NCI-H128 (cell line): Measurements from ENCODE around the gene SLC38A2.

Experiments
- DNase-seq: peaks from one replicate; lab custom pipeline; 2025; ENCODE audit not compliant: unreplicated experiment; lab: John Stamatoyannopoulos, UW

SLC38A2 gene

DNA sequence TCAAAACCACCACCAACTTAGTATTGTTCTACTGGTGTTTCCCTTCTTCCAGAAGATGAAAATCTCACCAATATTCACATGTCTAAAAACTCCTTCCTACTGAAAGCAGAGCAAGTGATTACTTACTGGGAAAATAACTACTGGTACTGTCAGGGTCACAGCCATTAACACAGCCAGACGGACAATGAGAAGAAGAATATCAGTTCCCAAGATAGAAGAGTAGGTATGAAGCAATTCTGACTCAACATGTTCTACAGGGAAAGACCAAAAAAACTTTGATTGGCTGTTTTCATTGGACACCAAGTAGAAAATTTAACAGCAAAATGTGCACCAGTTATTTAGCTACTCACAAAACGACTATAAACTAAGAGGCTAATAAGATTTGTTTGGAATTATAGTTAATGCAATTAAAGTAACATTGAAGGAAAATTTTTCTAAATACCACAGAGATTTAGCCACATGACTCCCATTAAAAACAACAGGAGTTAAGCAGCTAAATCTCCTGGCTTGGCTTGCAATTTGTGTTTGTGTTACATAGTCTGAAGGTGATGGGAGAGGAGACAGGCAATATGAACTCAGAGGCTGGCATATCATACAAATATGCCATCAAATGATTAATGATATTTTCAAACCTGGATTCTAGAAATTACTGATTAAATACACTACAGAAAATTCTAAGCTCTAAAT lies 9.5 kb downstream of the SLC38A2 start:
- DNase-seq: no peak

DNA sequence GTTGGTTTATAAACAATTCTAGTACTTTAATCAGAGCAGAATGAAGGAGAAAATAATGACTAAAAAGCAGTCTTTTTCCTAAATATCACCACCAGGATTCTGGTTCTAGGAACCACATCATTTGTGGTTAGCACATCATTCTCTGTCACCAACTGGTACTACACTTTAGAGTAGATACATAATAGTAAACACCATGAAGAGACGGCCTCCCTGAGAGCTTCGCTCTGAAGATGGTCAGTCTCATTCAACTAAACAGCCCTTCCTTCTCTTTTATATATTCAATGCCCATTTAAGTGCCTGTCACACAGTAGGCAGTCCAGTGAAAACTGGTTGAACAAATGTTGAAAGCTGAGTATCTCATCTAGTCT lies 10.9 kb downstream of the SLC38A2 start:
- DNase-seq: no peak

DNA sequence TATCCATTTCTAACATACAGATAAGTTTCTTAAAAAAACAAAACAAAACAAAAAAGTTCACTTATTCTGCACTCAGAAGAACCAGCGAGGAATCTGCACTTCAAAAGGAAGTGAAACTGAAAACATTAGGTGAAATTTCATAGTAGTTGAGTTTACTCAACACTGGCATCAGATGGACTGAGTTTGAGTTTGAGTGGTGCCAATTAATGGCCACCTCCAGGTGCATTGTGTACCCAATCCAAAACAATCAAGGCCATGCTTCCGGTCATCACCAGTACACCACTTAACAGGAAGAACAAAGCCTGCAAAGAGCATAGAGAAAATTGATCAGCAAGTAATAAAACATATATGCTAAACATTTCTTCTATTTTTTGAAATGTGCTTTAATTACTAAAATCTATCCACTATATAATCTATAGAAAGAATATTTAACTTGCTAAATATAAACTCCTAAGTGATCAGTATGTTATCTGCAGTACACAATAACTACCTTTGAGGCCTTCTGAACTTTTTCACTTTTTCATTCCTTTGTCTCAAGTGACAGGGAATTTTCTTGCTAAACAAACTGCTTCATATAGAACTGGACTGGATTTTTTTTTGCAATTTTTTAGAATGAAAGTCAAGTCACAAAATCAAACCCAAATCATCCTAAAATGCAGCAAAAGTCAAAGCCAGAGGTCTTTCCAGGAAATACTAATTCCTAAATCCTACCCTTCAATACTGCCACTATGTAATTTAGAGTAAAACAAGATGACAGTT lies 11.5 kb downstream of the SLC38A2 start:
- DNase-seq: no peak

DNA sequence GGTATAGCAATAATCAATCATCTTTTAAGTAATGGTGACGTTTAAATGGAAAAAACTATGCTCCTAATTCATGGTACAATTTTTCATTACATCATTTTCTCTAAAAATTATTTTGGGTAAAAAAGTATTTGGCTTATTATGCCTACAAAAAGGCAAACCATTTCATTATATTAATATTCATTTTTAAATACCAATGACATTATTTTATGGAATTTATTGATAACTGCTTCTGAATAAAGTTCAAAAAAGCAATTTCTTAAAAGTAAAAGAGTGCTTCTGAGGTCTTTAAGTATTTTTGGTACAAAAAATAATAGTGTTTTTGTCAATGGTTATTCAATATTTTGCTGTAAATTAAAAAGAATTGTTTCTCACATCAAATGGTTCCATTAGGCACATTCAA lies 12.2 kb downstream of the SLC38A2 start:
- no peak for DNase-seq

DNA sequence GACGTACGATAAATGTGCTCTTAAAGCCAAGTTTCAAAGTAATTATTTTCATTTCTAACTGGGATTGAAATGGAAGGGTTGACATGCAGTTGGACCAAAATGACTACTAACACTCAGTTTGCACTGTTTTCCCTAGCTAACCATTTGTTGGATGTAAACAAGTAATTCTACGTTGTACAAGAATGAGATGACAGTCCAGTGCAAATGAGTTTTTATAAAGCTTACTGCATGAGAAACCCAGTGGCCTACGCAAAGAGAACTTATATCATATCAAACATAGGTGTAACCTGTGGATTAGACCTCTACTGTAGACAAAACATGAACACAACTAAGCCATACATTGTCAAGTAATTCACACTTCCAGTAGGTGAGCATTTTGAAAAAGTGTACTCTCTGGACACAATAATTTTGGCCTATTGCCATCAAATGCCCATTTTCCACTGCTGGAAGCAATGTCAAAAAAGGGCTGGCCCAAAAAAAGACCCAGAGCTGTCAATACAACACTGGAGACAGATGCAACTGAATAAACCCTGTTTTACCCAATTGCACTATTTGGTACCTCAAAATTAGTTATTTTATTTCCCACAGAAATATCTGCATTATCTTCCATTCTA lies 12.8 kb downstream of the SLC38A2 start:
- no peak for DNase-seq

DNA sequence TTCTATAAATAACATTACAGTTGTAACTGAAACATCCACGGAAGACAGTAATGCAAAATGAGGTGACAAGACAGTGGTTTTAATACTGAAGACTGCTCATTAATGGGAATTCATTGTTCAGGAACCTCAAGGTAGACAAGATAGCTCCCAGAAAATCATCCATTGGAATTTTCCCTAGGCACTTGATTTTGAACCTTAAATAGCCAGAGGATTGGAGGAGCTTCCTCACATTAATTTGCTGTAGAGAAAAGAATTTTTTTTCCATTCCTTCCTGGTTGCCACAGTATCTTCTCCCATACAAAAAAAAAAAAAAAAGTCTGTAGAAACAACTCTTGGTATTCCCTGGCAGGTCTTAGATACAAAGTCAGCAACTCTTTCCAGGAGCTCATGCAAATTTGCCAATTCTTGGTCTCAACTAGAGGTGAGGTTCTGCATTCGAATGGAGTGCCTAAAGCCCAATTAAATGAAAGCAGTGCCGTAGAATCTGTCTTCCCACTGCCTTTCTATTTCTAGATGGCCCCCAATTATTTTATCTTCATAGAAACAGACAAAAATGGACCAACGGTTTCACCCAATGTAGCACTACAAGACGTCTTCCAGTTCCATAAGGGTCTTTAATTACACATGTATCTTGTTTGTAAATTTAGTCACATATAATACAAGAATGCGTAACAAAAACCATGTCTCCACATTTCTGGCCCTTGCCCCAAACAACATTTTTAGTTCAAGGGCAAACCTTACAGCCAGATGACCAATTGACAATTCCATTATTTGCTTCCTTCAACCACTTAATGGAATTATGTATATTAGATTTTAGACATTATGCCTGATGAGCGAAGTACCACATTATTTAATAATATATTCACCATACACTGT lies 13.5 kb downstream of the SLC38A2 start:
- DNase-seq: no peak

DNA sequence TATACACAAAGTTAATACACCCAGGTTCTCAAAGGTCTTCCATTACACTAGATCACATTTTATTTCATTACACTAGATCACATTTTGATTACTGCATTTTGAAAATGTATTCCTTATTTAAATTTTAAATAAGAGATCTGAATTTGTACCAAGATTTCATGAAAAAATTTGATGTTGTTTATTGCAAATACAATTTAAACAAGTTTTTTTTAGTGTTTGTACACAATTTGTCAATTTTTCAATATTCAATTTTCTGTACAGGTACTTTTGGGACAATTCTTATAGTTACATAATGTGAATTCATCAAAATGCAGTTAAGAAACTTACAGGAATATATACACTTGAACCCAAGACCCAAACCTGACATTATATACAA lies 14.3 kb downstream of the SLC38A2 start:
- no peak for DNase-seq

DNA sequence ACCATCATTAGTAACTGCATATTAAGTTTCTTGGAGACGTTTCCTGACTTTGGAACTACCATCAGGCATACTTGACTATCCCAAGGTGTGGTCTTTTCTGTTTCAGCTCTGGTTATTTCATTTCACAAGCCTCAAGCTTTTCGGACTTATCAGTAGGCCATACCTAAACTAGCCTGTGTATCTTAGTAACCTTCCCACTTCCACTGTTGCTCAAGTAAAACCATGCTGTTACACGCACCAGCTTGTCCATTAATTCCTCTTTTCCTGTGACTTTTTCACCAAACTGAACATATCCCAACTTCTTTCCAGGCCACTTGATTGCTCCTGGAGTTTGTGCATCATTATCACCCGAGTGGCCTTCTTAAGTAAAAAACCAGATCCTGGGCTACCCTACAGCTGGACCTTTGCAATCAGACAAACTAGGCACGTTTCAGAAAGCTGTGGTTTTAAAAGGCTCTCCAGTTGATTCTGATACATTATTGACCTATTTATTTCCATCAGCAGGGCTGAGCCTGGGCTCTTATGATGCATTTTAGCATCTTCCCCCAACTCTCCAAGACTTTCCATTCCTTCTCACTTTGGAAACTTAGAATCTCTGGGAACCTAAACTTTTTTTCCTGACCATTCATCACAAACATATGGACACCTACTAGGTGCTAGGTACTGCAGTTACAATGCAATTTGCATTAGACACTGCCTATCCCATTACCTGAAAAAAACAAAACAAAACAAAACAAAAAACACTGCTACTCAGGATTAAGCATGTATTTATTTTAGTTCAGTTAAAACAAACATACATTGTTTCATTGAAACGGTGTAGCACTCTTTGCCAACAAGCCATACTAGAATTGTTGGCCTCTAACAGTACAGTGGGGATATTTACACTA lies 14.9 kb downstream of the SLC38A2 start:
- no peak for DNase-seq

DNA sequence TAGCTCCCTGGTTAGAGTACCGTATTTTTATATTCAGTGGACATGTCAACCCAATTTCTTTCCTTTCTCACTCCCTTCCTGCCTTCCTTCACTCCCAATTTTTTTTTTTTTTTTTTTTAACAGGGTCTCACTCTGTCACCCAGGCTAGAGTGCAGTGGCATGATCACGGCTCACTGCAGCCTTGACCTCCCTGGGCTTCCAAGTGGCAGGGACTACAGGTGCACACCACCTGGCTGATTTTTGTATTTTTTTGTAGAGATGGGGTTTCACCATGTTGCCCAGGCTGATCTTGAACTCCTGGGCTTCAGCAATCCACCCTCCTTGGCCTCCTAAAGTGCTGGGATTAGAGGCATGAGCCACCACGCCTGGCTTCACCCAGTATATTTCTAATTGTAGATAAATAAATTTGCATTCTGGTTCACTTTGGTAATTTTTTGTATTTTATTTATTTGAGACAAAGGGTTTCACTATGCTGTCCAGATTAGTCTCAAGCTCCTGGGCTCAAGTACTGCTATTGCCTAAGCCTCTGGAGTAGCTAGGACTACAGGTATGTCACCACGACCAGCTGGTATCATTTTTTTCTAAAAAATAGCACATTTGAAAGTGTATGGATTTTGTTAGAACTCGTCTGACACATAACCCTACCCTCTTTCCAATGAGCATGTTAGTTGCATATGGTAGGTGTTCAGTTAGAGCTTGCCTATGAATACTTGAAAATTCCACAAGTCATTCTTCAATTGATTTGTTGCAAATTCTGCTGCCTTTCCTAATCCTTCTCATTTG lies 15.7 kb downstream of the SLC38A2 start:
- DNase-seq: no peak

DNA sequence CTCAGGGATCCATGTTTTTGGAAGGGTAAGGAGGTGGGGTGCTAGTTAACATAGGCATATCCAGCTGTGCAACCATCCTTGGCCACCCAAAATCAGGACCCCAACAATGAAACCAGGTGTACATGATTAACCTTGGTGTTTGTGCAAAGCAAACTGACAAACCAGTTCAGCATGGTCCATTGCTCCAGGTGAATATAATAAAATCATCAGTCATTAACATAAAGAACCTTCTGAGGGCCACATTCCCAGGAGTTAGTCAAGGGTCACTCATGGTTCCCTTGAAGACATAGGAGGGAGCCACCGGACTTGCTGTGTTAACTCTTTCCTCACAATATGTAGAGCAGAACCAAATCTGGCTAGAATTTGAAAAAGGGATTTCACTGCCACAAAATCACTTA lies 17.8 kb downstream of the SLC38A2 start:
- no peak for DNase-seq

DNA sequence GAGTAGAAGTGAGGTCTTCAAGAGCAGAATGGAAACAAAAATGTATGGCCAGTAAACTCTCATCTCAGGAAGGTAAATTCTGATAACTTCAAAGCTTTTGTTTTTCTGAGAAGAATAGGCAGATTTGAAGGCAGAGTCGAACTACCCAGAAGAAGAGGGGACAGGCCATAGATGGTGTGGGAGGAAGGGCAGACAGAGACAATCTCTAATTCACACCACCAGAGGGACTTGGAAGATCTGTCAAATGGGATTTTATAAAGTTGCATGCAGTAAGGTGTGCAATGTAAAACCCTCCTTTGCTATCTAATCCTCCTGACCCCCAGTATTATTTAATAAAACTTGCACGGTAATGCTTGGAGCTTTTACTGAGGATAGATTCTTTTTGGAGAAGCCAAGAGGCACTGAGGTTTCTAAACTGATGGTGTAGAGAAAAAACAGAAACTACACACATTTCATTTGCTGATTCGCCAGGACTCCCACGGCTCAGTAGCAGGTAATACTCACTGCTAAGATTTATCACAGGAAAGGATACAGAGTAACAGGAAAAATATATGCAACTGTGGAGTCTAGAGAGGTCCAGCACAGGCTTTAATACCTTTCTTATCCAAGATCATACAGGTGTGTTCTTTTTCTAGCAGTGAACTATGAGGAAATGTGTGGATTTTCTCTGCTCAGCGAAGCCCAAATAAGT lies 18.3 kb downstream of the SLC38A2 start:
- DNase-seq: no peak

DNA sequence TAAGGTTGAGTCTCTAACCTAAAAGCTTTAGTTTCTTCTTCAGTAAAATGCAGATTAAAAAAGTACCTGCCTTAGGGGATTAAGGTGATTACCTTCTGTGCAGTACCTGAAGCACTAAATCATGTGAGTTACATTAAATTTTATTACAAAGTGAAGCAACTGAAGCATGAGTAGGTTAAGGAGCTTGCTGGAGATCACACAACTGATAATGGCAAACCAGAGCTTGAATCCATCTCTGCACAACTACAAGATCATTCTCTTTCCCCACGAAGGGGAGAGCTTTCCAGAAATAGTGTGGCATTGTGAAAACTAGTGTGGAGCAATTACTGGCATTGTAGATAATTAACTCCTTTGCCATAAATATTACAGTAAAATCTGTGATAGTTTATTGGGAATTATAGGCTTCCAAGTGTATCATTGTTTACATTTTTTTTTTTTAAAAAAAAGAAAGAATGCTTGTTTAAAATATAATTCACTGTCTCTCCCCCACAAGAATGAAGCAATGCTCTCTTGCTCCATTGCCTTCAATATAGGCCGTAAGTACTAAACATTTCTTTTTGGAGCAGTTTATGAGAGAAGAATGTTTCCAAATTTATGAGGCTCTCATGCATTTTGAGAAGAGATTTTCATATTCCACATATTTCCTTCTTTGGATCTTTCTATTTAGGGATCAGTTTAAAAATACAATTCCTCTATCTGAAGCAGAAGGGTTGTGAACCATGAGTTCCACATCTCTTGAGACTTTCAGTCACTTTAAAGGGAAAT lies 20.5 kb downstream of the SLC38A2 start:
- DNase-seq: no peak

DNA sequence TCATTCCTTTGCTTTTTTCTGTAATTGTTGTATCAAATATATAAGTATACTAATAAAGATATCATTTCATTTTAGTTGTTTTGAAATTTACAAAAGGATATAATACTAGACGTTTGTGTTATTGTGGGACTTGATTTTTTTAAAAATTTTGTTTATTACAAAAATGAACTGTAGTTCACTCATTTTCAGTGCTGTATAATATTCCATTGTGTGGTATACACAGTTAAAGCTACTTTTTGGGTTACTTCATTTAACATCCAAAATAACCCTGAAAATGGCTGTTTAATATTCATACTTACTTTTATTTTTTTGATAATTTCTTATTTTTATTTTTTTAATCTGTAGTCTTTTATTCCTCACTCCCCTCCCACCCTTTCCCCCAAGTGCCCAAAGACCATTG lies 21.4 kb downstream of the SLC38A2 start:
- no peak for DNase-seq

DNA sequence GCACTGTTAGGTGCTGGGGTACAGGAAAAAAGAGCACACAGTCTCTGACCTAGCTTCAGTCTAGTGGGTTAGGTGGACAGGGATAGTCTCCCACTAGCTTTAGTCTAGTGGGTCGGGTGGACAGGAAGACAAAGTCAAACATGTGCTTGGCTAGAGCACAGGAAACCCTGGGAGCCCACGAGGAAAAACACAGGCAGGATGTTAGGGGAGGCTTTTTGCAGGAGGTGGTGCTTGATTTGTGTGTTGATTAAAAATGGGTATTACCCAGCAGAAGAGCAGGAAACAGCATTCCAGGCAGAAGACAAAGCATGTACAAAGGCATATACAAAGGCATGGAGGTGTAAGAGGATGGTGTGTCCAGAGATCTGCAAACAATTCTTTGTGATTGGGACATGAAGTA lies 23.3 kb downstream of the SLC38A2 start:
- no peak for DNase-seq

DNA sequence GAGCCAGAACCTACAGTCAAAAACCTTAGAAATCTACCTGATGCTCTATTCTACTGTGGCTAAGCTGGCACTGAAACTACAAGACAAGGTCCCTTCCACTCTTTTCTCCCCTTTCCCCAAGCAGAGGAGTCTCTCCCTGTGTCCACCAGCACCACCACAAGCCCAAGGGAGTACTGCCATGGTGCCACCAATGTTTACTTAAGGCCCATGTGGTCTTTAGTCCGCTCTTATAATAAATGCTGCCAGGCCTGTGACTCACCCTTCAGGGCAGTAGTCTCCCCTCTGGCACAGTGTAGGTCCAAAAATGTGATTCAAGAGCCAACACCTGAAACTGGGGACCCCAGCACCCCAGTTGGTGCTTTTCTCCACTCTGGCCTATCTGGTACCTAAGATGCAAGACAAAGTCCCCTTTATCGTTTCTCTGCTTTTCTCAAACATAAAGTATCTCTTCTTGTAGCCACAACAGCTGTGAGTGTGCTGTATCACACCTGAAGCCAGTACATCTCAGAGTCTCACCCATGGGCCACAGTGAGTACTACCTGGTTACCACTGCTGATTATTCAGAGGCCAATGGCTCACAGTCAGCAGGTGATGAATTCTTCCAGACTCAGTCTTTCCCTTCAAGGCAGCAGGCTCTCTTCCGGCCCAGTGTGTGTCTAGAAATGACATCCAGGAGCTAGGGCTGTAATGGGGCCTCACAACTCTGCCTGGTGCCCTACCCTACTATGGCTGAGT lies 29.3 kb downstream of the SLC38A2 start:
- DNase-seq: no peak

DNA sequence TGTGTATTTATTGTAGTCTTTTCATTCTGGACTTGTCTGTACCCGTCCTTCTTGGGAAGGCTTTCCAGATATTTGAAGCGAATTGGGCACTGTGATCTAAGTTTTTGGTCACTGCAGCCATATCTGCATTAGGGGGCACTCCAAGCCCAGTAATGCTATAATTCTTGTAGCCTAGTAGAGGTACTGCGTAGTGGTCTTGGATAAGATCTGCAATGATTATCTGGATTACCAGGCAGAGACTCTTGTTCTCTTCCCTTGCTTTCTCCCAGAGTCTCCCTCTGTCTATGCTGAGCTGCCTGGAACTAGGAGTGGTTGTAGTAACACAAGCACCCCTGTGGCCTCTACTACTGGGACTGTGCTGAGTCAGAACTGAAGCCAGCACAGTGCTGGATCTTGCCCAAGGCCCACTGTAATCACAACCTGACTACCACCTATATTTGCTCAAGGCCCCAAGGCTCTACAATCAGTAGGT lies 30.0 kb downstream of the SLC38A2 start:
- DNase-seq: no peak

DNA sequence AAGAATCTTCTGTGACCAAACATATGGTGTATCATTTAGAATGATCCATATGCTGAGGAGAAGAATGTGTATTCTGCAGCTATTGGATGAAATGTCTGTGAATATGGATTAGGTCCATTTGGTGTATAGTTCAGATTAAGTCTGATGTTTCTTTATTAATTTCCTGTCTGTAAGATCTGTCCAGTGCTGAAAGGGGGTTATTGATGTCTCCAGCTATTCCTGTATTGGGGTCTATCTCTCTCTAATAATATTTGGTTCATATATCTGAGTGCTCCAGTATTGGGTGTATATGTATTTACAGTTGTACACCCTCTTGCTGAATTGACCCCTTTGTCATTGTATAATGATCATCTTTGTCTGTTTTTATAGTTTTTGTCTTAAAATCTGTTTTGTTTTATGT lies 33.5 kb downstream of the SLC38A2 start:
- no peak for DNase-seq

DNA sequence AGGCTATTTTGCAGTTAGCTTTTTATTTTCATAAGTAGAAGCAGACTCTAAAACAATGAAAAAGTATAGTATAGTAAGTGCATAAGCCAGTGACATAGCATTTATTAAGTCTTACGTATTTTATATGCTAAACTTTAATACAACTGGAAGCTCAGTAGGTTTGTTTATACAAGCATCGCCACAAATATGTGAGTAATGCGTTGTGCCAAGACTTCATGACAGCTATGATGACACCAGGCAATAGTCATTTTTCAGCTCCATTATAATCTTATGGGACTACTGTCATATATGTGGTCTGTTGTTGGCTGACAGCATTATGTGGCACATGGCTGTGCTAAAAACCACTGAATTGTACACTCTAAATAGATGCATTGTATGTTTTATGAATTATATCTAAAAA lies 40.3 kb downstream of the SLC38A2 start:
- DNase-seq: no peak
